Keratinocyte (primary cell): ENCODE data around the gene RAB37.

ENCODE experiments used
- CTCF ChIP-seq, 3 experiments: IDR thresholded peaks in 1 of 3; conservative IDR thresholded peaks in 1 of 3; optimal IDR thresholded peaks in 1 of 3; 2 replicates in 2 of 3; 3 replicates in 1 of 3; pipeline versions ENCODE3 to v1.5.1; 2011; ENCODE audit warnings: low read length in 3 of 3, mild to moderate bottlenecking in 3 of 3, moderate library complexity in 2 of 3, control low read depth in 1 of 3, inconsistent platforms in 1 of 3; ENCODE audit not compliant: insufficient read depth in 2 of 3; ENCODE audit errors: extremely low read depth in 1 of 3
- EZH2 ChIP-seq: IDR thresholded peaks from one replicate; pipeline ENCODE4 v1.6.1; 2012; ENCODE audit warnings: inconsistent platforms, mild to moderate bottlenecking, low read length, moderate library complexity

- TF ChIP-seq CTCF (optimal IDR thresholded peaks at IDR 0.05 in 1 of 3, IDR thresholded peaks at IDR 0.05 in 1 of 3, conservative IDR thresholded peaks at IDR 0.05 in 1 of 3; ENCODE audit: extremely low read depth in 1 of 3, insufficient read depth in 2 of 3, low read length in 3 of 3), result no peak
- no peak for TF ChIP-seq EZH2
Observed at GRCh38 chr17:74776044-74776962, 39.2 kb downstream of the RAB37 start, which contains the start of gene NAT9.
